ENCODE data around the gene SH3GL3.

- TF ChIP-seq POLR2A (IDR thresholded peaks at IDR 0.05; ENCODE audit: low read length): no peak
- TF ChIP-seq GATA1 (IDR thresholded peaks at IDR 0.05; ENCODE audit: low read depth, low read length): no peak
These were observed 154.9 kb downstream of the SH3GL3 start for GRCh38 chr15:83602021-83602420.
